CD14-positive monocyte (primary cell): ENCODE data around the gene ACAD10. TPM values are rescaled to one million over a fixed set of nuclear protein-coding genes. Genes with fewer than 3 reads are reported as not detected.
A peak's percentile ranks its signal among the peaks of the same experiment; 100 is the strongest.

Experiments used
- DNase-seq, 3 donors: peaks; one replicate each; pipeline ENCODE4 v3.0.0-alpha.2; 2011 to 2022
- H2AFZ ChIP-seq: 2 replicates; pipeline ENCODE4 v1.6.0; 2012; ENCODE audit warnings: mild to moderate bottlenecking, low read depth, low read length, inconsistent platforms; ENCODE audit not compliant: insufficient read depth, poor library complexity, severe bottlenecking
- H3K27ac ChIP-seq, 2 donors: 1 replicate in 1 of 2; 2 replicates in 1 of 2; pipeline ENCODE4 v1.5.1; 2012 to 2013; ENCODE audit warnings: low read length in 2 of 2, control low read depth in 1 of 2, inconsistent platforms in 1 of 2, low read depth in 1 of 2, mild to moderate bottlenecking in 1 of 2
- H3K27me3 ChIP-seq, 2 donors: one replicate each; pipeline versions ENCODE4 v1.6.0 to v1.6.1; 2011 to 2013; ENCODE audit warnings: low read length in 2 of 2; ENCODE audit not compliant: control insufficient read depth in 2 of 2, insufficient read depth in 2 of 2
- H3K36me3 ChIP-seq, 2 donors: replicated peaks in 1 of 2; 1 replicate in 1 of 2; 2 replicates in 1 of 2; pipeline versions ENCODE4 v1.5.1 to v1.6.1; 2012 to 2013; ENCODE audit warnings: low read length in 2 of 2, control low read depth in 1 of 2, inconsistent platforms in 1 of 2, mild to moderate bottlenecking in 1 of 2; ENCODE audit not compliant: insufficient read depth in 2 of 2, control insufficient read depth in 1 of 2
- H3K4me1 ChIP-seq, 2 donors: 1 replicate in 1 of 2; 2 replicates in 1 of 2; pipeline versions ENCODE4 v1.5.1 to v1.6.1; 2012 to 2013; ENCODE audit warnings: low read length in 2 of 2, control low read depth in 1 of 2, inconsistent platforms in 1 of 2, mild to moderate bottlenecking in 1 of 2, moderate library complexity in 1 of 2; ENCODE audit not compliant: insufficient read depth in 2 of 2, control insufficient read depth in 1 of 2
- H3K4me2 ChIP-seq: replicated peaks from 2 replicates; pipeline ENCODE3; 2012; ENCODE audit warnings: low read length, moderate library complexity, mild to moderate bottlenecking; ENCODE audit not compliant: poor library complexity, severe bottlenecking; ENCODE audit errors: extremely low read depth
- H3K4me3 ChIP-seq, 3 experiments: fragments of 200-600 bp in 1 of 3; sonication (generic) in 1 of 3; replicated peaks in 1 of 3; 1 replicate in 2 of 3; 2 replicates in 1 of 3; pipeline ENCODE4 v1.5.1; 2011 to 2013; ENCODE audit warnings: low read length in 3 of 3, mild to moderate bottlenecking in 3 of 3, control low read depth in 2 of 3, low read depth in 2 of 3, inconsistent platforms in 1 of 3, moderate library complexity in 1 of 3
- H3K79me2 ChIP-seq: 2 replicates; pipeline ENCODE4 v1.6.0; 2012; ENCODE audit warnings: mild to moderate bottlenecking, control low read depth, inconsistent platforms, low read length, moderate library complexity; ENCODE audit not compliant: insufficient read depth
- H3K9ac ChIP-seq: 2 replicates; pipeline ENCODE4 v1.6.0; 2017; ENCODE audit warnings: low read length, mild to moderate bottlenecking; ENCODE audit not compliant: insufficient read depth, poor library complexity, severe bottlenecking
- H3K9me3 ChIP-seq, 2 donors: replicated peaks in 1 of 2; 1 replicate in 1 of 2; 2 replicates in 1 of 2; pipeline versions ENCODE4 v1.5.1 to v1.6.1; 2012 to 2013; ENCODE audit warnings: low read length in 2 of 2, control low read depth in 1 of 2; ENCODE audit not compliant: control insufficient read depth in 1 of 2, insufficient read depth in 1 of 2
- H4K20me1 ChIP-seq: 2 replicates; pipeline ENCODE4 v1.6.0; 2012; ENCODE audit warnings: mild to moderate bottlenecking, low read length, control low read depth, moderate library complexity; ENCODE audit not compliant: insufficient read depth
- H3K27ac Mint-ChIP-seq, 7 donors: one replicate each; pipeline ENCODE4 v1.8.0; 2020; ENCODE audit warnings: mild to moderate bottlenecking in 7 of 7, mixed read lengths in 7 of 7, moderate library complexity in 6 of 7, inconsistent platforms in 2 of 7
- H3K27me3 Mint-ChIP-seq, 3 donors: one replicate each; pipeline ENCODE4 v1.8.0; 2021 to 2022; ENCODE audit warnings: low read depth in 3 of 3, mild to moderate bottlenecking in 3 of 3, mixed read lengths in 3 of 3, moderate library complexity in 3 of 3, inconsistent platforms in 1 of 3
- H3K36me3 Mint-ChIP-seq, 2 donors: one replicate each; pipeline ENCODE4 v1.8.0; 2020; ENCODE audit warnings: mixed read lengths in 2 of 2, inconsistent platforms in 1 of 2, mild to moderate bottlenecking in 1 of 2
- H3K4me1 Mint-ChIP-seq: one replicate; pipeline ENCODE4 v1.8.0; 2020; ENCODE audit warnings: mild to moderate bottlenecking, mixed read lengths
- H3K4me3 Mint-ChIP-seq, 2 donors: one replicate each; pipeline ENCODE4 v1.8.0; 2020; ENCODE audit warnings: mild to moderate bottlenecking in 2 of 2, mixed read lengths in 2 of 2, moderate library complexity in 1 of 2
- H3K9me3 Mint-ChIP-seq, 7 donors: one replicate each; pipeline ENCODE4 v1.8.0; 2020 to 2022; ENCODE audit warnings: mixed read lengths in 7 of 7, mild to moderate bottlenecking in 6 of 7, moderate library complexity in 6 of 7, inconsistent platforms in 2 of 7
- WGBS: methylation state at CpG from one replicate; pipeline ENCODE4 v1.1.5; 2013; ENCODE audit warnings: missing lambda C conversion rate; ENCODE audit not compliant: insufficient coverage; 5-methylcytosine and 5-hydroxymethylcytosine counted together
- intact Hi-C, 2 donors: fragments of 100-400 bp; cut with micrococcal nuclease; formaldehyde crosslinking; loops; one replicate each; pipeline versions ENCODE4 v1.15.0 to v1.15.1; 2023
- polyA plus RNA-seq, 3 donors: library from polyadenylated mRNA; depleted of rRNA in 1 of 3; unstranded in 2 of 3; stranded (reverse) in 1 of 3; fragments of 300-500 nt in 2 of 3; fragments of >200 nt in 1 of 3; fragmentation: Illumina TruSeq in 2 of 3; gene quantifications; 1 replicate in 2 of 3; 2 replicates in 1 of 3; pipeline ENCODE4 v1.2.3, GENCODE V29; 2012 to 2021
- TF ChIP-seq, protein P1 (sequence below): fragments of 200-600 bp; IDR thresholded peaks from one replicate; pipeline ENCODE4 v1.8.0; 2022; ENCODE audit warnings: antibody characterized with exemption, mild to moderate bottlenecking

ACAD10 gene
- polyA plus RNA-seq, 3 donors = 9.4 to 34.3 (median 10.1) TPM

DNA sequence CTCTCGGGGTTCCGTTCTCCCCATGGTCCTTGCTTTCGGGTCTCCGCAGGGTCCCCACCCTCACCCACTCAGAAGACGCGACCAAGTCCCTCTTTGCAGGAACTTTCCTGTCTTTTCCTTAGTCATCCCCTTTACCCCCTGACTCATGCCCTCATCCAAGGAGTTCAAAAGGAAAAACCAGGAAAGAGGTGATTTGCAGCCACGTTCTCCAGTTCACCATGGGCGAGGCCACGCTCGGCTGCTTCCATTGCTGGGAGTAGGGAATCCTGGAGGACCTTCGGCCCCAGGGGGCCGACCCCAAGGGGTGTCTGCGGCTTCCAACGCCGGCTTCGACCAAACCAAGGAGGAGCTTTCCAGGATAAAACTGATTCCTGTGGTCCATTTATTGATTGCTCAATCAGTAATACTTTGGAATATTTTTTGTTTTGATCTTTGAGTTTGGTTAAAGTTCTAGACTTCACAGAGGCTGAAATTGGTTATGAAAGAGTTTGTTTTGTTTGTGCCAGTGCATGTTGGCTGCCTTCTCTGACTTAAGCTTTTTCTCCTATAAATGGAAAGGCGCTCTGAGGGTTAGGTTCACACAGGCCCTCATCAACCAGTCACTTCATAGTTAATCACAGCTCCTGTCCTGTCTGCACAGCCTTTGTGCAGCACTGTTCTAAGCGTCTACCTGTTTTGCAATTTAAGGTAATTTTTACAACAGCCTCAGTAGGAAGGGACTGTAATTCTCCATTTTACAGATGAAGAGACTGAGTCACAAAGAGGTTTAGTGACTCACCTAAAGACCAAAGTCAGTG, 81.7 kb downstream of the ACAD10 start:
- Histone ChIP-seq H3K9me3 (no peaks in the 10 kb centered on the region), H3K36me3 (peaks cover 3 to 7% of the 10 kb centered on the region in 2 donors), H3K9ac (peak overlapping the region; percentile 87), H3K27me3 (no peaks in the 10 kb centered on the region), H4K20me1 (peaks cover 21% of the 10 kb centered on the region), H3K79me2 (peaks cover 64% of the 10 kb centered on the region), H3K4me3 (peak overlapping the region; percentile 92 to 97 (median 93)), H2AFZ (peak overlapping the region; percentile 92), H3K27ac (peak overlapping the region; percentile 56 to 85), H3K4me1 (peaks cover 67 to 69% of the 10 kb centered on the region in 2 donors), H3K4me2 (peak overlapping the region; percentile 94)
- DNase-seq = peak in 2 of 3 donors; percentile 60 to 71
- Mint-ChIP-seq H3K36me3 (peaks cover 9 to 28% of the 10 kb centered on the region in 2 donors), H3K9me3 (no peaks in the 10 kb centered on the region), H3K27ac (peak overlapping the region; percentile 83 to 94 (median 90)), H3K4me3 (peak overlapping the region; percentile 97 to 99), H3K27me3 (peaks cover 0 to 3% (median 2%) of the 10 kb centered on the region in 3 donors), H3K4me1 (peaks cover 77% of the 10 kb centered on the region)
- TF ChIP-seq, protein P1, sequence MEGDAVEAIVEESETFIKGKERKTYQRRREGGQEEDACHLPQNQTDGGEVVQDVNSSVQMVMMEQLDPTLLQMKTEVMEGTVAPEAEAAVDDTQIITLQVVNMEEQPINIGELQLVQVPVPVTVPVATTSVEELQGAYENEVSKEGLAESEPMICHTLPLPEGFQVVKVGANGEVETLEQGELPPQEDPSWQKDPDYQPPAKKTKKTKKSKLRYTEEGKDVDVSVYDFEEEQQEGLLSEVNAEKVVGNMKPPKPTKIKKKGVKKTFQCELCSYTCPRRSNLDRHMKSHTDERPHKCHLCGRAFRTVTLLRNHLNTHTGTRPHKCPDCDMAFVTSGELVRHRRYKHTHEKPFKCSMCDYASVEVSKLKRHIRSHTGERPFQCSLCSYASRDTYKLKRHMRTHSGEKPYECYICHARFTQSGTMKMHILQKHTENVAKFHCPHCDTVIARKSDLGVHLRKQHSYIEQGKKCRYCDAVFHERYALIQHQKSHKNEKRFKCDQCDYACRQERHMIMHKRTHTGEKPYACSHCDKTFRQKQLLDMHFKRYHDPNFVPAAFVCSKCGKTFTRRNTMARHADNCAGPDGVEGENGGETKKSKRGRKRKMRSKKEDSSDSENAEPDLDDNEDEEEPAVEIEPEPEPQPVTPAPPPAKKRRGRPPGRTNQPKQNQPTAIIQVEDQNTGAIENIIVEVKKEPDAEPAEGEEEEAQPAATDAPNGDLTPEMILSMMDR = no peak
- WGBS = 9% methylated on average over 12 of the region's 18 CpGs
- intact Hi-C loops = no loop called here

DNA sequence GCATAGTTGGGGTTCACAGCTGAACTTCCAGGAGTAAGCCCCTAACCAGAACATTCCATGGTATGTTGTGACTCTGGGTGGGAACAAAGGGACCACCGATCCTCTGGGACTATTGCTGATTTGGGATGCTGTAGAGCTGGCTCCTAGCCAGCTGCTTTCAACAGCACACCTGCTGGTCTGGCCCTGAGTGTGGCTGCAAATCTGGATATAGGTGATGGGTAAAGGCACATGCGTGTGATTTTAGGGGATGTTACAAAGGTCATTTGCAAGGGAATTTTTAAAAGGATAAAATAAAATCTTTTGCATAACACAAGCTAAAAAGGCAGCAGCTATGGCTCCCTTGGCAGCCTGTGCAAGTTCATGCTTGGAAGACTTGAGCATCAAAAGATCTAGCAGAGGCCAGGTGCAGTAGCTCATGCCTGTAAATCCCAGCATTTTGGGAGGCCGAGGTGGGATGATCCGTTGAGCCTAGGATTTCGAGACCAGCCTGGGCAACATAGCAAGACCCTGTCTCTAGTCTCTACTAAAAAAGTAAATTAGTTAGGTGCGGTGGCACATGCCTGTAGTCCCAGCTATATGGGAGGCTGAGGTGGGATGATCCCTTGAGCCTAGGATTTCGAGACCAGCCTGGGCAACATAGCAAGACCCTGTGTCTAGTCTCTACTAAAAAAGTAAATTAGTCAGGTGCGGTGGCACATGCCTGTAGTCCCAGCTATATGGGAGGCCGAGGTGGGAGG, 82.5 kb downstream of the ACAD10 start:
- Mint-ChIP-seq H3K4me1 (peaks cover 85% of the 10 kb centered on the region), H3K9me3 (no peaks in the 10 kb centered on the region), H3K36me3 (peaks cover 9 to 25% of the 10 kb centered on the region in 2 donors), H3K27me3 (peaks cover 0 to 2% (median 2%) of the 10 kb centered on the region in 3 donors), H3K4me3 (peak overlapping the region; percentile 97 to 99), H3K27ac (peak overlapping the region in 5 of 7 donors; percentile 13 to 94 (median 71))
- Histone ChIP-seq H3K4me2 (peak overlapping the region; percentile 94), H3K36me3 (peaks cover 3 to 7% of the 10 kb centered on the region in 2 donors), H3K9me3 (no peaks in the 10 kb centered on the region), H4K20me1 (peaks cover 21% of the 10 kb centered on the region), H3K79me2 (peaks cover 71% of the 10 kb centered on the region), H3K27ac (peak overlapping the region in 1 of 2 donors; percentile 85), H3K4me1 (peaks cover 74 to 76% of the 10 kb centered on the region in 2 donors), H3K4me3 (peak overlapping the region; percentile 92 to 97 (median 93)), H2AFZ (no peak overlapping the region), H3K9ac (peak overlapping the region; percentile 87), H3K27me3 (no peaks in the 10 kb centered on the region)
- intact Hi-C loops = no loop called here
- WGBS = 97% methylated on average over 5 of the region's 9 CpGs
- no peak for DNase-seq
- TF ChIP-seq, protein P1 = no peak
